HT1080 (cell line): Measurements from ENCODE around the gene TRIM64C. TPM values are rescaled to one million over a fixed set of nuclear protein-coding genes. Genes with fewer than 3 reads are reported as not detected.
"Not testable (repeated sequence)": the region's sequence is repeated elsewhere in the genome, so short reads cannot be mapped to it uniquely, and the experiment has no call there.

ENCODE experiments used
- DNase-seq: peaks from one replicate; pipeline ENCODE4 v3.0.0-alpha.2; 2015; ENCODE audit warnings: low read depth
- polyA plus RNA-seq, 2 experiments: library from polyadenylated mRNA; depleted of rRNA; stranded (reverse); fragments of >200 nt; gene quantifications; 2 replicates each; pipeline ENCODE4 v1.2.3, GENCODE V29; 2015
- small RNA-seq: library from RNA; depleted of rRNA; stranded (forward); fragments of <200 nt; gene quantifications from one replicate; pipeline ENCODE3, GENCODE V24; 2014
- total RNA-seq: library from RNA; depleted of rRNA; stranded (reverse); fragments of >200 nt; shearing (Covaris generic); gene quantifications from 2 replicates; pipeline ENCODE4 v1.2.3, GENCODE V29; 2014; rRNA removed

TRIM64C gene, protein sequence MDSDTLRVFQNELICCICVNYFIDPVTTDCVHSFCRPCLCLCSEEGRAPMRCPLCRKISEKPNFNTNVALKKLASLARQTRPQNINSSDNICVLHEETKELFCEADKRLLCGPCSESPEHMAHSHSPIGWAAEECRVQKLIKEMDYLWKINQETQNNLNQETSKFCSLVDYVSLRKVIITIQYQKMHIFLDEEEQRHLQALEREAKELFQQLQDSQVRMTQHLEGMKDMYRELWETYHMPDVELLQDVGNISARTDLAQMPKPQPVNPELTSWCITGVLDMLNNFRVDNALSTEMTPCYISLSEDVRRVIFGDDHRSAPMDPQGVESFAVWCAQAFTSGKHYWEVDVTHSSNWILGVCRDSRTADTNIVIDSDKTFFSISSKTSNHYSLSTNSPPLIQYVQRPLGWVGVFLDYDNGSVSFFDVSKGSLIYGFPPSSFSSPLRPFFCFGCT
- not detected in 2 replicates for total RNA-seq
- not detected in 2 replicates for polyA plus RNA-seq (2015; cell fraction: cytosol; rRNA removed)
- not detected in 2 replicates for polyA plus RNA-seq (2015; cell fraction: nucleus; rRNA removed)

GRCh38 chr11:49059012-49059411 is at the start of gene TRIM64C:
TRIM64C (minus strand) TSS chr11:49059112; CDS start chr11:49059112, 0 bp downstream.
- not testable (repeated sequence) for DNase-seq

- DNase-seq: not testable (repeated sequence)
Measured at GRCh38 chr11:49102356-49102755, 43.4 kb upstream of the TRIM64C start.

- DNase-seq: not testable (repeated sequence)
Measured at GRCh38 chr11:49069897-49070296, 11.0 kb upstream of the TRIM64C start.

DNA sequence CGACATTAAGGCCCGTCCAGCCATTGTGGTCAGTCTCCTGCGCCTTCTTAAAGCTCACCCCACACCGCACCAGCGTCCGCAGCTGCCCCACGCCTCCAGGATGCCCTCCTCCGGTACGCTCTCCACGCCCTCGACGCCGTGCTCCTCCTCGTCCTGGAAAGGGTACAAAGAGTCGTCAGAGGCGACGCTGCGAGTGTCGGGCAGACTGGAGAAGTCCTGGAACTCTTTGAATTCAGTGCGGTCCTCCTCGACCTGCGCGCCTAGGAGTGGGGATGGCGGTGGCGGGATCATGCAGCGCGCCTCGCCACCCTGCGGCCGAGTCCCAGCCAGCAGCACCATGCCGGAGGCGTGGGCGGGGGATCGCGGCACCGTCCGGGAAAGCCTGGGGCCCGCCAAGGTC is 9.1 kb downstream of the TRIM64C start:
- DNase-seq: not testable (repeated sequence)

DNA sequence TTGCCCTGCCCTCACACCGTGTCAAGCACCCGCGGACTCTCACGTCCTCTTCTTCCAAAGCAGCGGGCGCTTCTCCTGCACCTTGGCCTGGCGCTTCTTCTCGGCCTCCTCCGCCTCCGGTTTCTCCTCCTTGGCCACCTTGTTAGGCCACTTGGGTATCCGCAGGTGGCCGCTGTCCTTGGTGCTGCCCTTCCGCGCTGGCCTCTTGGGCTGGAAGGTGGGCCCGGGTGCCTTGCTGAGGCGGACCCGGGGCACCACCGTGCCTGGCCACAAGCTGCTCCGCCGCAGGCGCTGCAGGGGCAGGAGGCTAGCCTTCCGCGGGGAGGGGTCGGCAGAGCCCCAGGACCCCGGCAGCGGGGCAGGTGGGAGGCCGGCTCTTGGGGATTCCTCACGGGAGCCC is 10.7 kb downstream of the TRIM64C start:
- DNase-seq: not testable (repeated sequence)

GRCh38 chr11:49028523-49028922 is 30.4 kb downstream of the TRIM64C start, which contains the start of gene TRIM49B:
TRIM49B (plus strand) TSS chr11:49028823; CDS start chr11:49031600, 2,777 bp downstream.
- not testable (repeated sequence) for DNase-seq

Small RNA genes lying within 50 kb of the gene (small RNA-seq; reads per million reads assigned to genes)
- gene AC084851.1: not detected

Other genes starting within 250 kb of the TRIM64C start
- gene TRIM51G, start 75.2 kb downstream of the TRIM64C start, total RNA-seq: not detected in 2 replicates
- not detected in 2 replicates for gene TRIM49B, start 30.3 kb downstream of the TRIM64C start, total RNA-seq
- 0.20 and 0.40 TPM in 2 replicates for gene FOLH1, start 149.5 kb upstream of the TRIM64C start, total RNA-seq